ENCODE measurements around the gene FBXL17. TPM values are rescaled to one million over a fixed set of nuclear protein-coding genes. Genes with fewer than 3 reads are reported as not detected.

Gene FBXL17
- total and polyA plus RNA-seq, 9 of the 15 experiments (the other 6 are each of a cell fraction or from before 2014, with no cell fraction given): 0.32 to 5.4 (median 1.8) TPM

DNA sequence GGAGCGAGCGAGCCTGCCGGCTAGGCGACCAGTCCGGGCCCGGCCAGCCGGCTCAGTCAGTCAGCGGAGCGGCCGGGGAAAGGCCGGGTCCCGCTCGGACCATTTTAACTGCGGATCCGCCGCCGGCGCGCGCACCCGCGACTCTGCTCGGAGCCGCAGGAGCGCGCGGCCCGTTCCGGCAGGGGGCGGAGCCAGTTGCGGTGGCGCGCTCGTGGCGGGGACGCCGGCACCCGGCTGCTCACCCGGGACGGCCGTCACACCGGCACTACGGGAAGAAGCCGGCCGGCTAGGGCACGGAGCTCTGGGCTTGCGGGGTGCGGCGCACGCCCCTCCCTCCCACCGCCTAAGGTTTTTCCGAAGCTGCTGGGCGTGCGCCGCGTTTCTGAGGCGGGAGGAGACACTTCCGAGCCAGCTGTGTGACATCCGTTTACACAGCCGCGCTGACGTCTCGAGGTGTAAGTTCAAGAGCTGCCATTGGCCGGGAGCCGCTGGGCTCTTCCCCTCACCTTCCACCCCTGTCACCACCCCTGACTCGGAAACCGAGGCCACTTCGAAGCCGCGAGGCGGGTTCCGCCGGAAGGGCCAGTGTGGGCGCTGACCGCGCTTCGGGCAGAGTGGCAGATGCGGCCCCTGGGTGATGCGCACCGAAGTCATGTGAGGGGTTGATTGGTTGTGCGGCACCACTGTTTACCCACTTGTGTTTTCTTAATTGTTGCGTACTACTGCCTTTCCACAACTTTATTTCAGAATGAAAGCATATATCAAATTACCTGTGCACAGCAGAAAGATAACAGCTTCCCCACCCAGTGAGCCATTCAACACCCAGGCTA lies at the start of gene FBXL17 (continued):
- peak; percentile 28; the same call in 1 of the 2 replicates for TF ChIP-seq HMG20B (CRISPR knock-in tag; IDR thresholded peaks at IDR 0.05)
- TF ChIP-seq ZNF143 (CRISPR knock-in tag; IDR thresholded peaks at IDR 0.05): no peak
- TF ChIP-seq, protein P1, sequence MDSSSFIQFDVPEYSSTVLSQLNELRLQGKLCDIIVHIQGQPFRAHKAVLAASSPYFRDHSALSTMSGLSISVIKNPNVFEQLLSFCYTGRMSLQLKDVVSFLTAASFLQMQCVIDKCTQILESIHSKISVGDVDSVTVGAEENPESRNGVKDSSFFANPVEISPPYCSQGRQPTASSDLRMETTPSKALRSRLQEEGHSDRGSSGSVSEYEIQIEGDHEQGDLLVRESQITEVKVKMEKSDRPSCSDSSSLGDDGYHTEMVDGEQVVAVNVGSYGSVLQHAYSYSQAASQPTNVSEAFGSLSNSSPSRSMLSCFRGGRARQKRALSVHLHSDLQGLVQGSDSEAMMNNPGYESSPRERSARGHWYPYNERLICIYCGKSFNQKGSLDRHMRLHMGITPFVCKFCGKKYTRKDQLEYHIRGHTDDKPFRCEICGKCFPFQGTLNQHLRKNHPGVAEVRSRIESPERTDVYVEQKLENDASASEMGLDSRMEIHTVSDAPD (CRISPR knock-in tag; IDR thresholded peaks at IDR 0.05): no peak
- TF ChIP-seq ZNF699 (CRISPR knock-in tag; IDR thresholded peaks at IDR 0.05; ENCODE audit: insufficient replicate concordance): no peak
- peak; percentile 18; the same call in 1 of the 2 replicates for TF ChIP-seq SMARCC2 (IDR thresholded peaks at IDR 0.05; ENCODE audit: low read depth)
- TF ChIP-seq, protein P2, sequence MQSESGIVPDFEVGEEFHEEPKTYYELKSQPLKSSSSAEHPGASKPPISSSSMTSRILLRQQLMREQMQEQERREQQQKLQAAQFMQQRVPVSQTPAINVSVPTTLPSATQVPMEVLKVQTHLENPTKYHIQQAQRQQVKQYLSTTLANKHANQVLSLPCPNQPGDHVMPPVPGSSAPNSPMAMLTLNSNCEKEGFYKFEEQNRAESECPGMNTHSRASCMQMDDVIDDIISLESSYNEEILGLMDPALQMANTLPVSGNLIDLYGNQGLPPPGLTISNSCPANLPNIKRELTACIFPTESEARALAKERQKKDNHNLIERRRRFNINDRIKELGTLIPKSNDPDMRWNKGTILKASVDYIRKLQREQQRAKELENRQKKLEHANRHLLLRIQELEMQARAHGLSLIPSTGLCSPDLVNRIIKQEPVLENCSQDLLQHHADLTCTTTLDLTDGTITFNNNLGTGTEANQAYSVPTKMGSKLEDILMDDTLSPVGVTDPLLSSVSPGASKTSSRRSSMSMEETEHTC (IDR thresholded peaks at IDR 0.05): peak; percentile 10; the same call in 1 of the 2 replicates
- TF ChIP-seq, protein P3, sequence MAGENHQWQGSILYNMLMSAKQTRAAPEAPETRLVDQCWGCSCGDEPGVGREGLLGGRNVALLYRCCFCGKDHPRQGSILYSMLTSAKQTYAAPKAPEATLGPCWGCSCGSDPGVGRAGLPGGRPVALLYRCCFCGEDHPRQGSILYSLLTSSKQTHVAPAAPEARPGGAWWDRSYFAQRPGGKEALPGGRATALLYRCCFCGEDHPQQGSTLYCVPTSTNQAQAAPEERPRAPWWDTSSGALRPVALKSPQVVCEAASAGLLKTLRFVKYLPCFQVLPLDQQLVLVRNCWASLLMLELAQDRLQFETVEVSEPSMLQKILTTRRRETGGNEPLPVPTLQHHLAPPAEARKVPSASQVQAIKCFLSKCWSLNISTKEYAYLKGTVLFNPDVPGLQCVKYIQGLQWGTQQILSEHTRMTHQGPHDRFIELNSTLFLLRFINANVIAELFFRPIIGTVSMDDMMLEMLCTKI (IDR thresholded peaks at IDR 0.05; ENCODE audit: partially characterized antibody): no peak
- no peak for TF ChIP-seq TEAD2 (tag; IDR thresholded peaks at IDR 0.05)
- no peak for TF ChIP-seq ZNF253 (CRISPR knock-in tag; conservative IDR thresholded peaks at IDR 0.05)
- TF ChIP-seq, protein P4, sequence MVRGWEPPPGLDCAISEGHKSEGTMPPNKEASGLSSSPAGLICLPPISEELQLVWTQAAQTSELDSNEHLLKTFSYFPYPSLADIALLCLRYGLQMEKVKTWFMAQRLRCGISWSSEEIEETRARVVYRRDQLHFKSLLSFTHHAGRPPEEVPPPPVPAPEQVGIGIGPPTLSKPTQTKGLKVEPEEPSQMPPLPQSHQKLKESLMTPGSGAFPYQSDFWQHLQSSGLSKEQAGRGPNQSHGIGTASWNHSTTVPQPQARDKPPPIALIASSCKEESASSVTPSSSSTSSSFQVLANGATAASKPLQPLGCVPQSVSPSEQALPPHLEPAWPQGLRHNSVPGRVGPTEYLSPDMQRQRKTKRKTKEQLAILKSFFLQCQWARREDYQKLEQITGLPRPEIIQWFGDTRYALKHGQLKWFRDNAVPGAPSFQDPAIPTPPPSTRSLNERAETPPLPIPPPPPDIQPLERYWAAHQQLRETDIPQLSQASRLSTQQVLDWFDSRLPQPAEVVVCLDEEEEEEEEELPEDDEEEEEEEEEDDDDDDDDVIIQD (CRISPR knock-in tag; IDR thresholded peaks at IDR 0.05): no peak
- peak; percentile 75; the same call in 1 of the 2 replicates for TF ChIP-seq LCOR (CRISPR knock-in tag; IDR thresholded peaks at IDR 0.05)
- TF ChIP-seq EHMT2 (IDR thresholded peaks at IDR 0.05): peak; percentile 71; the same call in 1 of the 2 replicates
- 0 out of 2 replicates have a peak, but pooled peaks have one; percentile 40 for TF ChIP-seq TARDBP (IDR thresholded peaks at IDR 0.05)
- peak; percentile 91 for TF ChIP-seq RBFOX2 (IDR thresholded peaks at IDR 0.05; ENCODE audit: low read depth, low read length)
- TF ChIP-seq, protein P5, sequence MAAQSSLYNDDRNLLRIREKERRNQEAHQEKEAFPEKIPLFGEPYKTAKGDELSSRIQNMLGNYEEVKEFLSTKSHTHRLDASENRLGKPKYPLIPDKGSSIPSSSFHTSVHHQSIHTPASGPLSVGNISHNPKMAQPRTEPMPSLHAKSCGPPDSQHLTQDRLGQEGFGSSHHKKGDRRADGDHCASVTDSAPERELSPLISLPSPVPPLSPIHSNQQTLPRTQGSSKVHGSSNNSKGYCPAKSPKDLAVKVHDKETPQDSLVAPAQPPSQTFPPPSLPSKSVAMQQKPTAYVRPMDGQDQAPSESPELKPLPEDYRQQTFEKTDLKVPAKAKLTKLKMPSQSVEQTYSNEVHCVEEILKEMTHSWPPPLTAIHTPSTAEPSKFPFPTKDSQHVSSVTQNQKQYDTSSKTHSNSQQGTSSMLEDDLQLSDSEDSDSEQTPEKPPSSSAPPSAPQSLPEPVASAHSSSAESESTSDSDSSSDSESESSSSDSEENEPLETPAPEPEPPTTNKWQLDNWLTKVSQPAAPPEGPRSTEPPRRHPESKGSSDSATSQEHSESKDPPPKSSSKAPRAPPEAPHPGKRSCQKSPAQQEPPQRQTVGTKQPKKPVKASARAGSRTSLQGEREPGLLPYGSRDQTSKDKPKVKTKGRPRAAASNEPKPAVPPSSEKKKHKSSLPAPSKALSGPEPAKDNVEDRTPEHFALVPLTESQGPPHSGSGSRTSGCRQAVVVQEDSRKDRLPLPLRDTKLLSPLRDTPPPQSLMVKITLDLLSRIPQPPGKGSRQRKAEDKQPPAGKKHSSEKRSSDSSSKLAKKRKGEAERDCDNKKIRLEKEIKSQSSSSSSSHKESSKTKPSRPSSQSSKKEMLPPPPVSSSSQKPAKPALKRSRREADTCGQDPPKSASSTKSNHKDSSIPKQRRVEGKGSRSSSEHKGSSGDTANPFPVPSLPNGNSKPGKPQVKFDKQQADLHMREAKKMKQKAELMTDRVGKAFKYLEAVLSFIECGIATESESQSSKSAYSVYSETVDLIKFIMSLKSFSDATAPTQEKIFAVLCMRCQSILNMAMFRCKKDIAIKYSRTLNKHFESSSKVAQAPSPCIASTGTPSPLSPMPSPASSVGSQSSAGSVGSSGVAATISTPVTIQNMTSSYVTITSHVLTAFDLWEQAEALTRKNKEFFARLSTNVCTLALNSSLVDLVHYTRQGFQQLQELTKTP (IDR thresholded peaks at IDR 0.05; ENCODE audit: low read depth in 1 of 2, partially characterized antibody in 2 of 2): peak in 1 of 2 experiments; percentile 38

Data from K562 (cell line).